Esophagus muscularis mucosa (tissue), 4 donors: ENCODE results near the gene WRNIP1.

Experiments
- CTCF ChIP-seq, 3 experiments: fragments of 200-600 bp in 2 of 3; fragments of 450-650 bp in 1 of 3; sonication (generic) in 2 of 3; IDR thresholded peaks; one replicate each; pipeline ENCODE4 v1.5.1; 2017 to 2019; ENCODE audit warnings: antibody characterized with exemption in 3 of 3, mild to moderate bottlenecking in 2 of 3, moderate library complexity in 1 of 3
- EP300 ChIP-seq: sonication (generic); formaldehyde crosslinking; IDR thresholded peaks from one replicate; pipeline ENCODE4 v1.6.1; 2017; ENCODE audit warnings: antibody characterized with exemption
- POLR2A ChIP-seq: fragments of 450-650 bp; IDR thresholded peaks from one replicate; pipeline ENCODE4 v1.6.1; 2017; ENCODE audit warnings: antibody characterized with exemption, moderate library complexity, mild to moderate bottlenecking, low read depth
- POLR2AphosphoS5 ChIP-seq, 2 donors: sonication (generic); formaldehyde crosslinking; IDR thresholded peaks; one replicate each; pipeline ENCODE4 v1.6.1; 2017; ENCODE audit warnings: antibody characterized with exemption in 2 of 2

DNA sequence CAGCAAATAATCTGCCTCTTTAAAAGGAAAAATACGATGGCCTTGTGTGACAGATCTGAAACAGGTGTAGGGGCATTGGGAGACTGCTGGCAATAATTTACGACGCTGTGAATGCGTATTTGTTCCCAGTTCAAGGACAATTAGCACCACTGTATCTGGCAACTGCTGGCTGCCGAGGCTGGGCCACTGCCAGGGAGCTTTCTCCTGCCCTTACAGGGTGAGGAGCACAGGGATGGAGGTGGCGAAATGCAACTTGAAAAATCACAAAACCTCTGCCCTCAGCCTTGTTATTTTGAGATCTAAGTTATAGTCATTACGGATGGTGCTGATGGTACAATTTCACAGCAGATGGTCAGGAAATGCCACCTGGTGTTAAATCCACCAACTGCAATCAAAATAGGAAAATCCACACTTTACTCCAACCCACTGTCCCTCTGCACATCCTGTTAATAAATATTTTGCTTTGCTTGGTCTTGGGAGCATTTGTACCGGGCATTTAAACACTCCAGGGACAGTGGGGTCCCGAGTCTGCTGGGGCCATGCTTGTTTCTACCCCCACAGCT lies 20.9 kb upstream of the WRNIP1 start:
- TF ChIP-seq POLR2A: no peak
- TF ChIP-seq CTCF (IDR thresholded peaks at IDR 0.05): peak in 2 of 3 experiments; percentile 33 to 42
- no peak for TF ChIP-seq POLR2AphosphoS5 (IDR thresholded peaks at IDR 0.05)
- no peak for TF ChIP-seq EP300
